GM12864 (cell line): ENCODE results near the gene HES6.

Source experiments
- DNase-seq: peaks from one replicate; pipeline ENCODE4 v3.0.0-alpha.2; 2011; ENCODE audit warnings: low read depth
- H3K4me3 ChIP-seq: 2 replicates; pipeline ENCODE4 v1.5.1; 2011; ENCODE audit warnings: mild to moderate bottlenecking, low read depth, low read length, control low read depth
- CTCF ChIP-seq: IDR thresholded peaks from 2 replicates; pipeline ENCODE4 v1.5.1; 2011; ENCODE audit warnings: low read depth, mild to moderate bottlenecking, moderate library complexity, low read length, control low read depth, inconsistent platforms; ENCODE audit errors: missing control alignments

Gene HES6

GRCh38 chr2:238252766-238253630, 13.2 kb upstream of the HES6 start:
- no peak for DNase-seq
- H3K4me3 ChIP-seq: no peak overlapping the region
- TF ChIP-seq CTCF: no peak

GRCh38 chr2:238251986-238252385, 12.1 kb upstream of the HES6 start:
- no peak for TF ChIP-seq CTCF
- no peak for DNase-seq
- no peak overlapping the region for H3K4me3 ChIP-seq

DNA sequence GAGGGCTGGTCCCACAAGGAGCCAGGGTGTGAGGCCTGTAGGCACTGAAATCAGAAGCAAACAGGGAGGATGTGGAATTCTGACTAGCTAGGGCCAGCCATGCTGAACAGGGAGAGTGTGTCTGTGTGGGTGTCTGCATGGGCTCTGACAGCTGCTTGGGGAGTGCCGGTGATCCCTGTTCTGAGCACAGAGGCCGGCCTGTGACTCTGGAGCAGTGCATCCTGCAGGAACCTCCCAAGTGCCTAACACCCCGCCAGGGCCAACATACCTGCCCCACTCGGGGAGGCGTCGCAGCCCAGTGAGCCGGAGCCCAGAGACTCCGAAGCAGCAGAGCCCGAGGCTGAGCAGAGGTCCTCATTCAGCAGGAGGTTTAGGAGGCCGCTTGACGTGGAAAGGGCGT, 11.5 kb upstream of the HES6 start:
- no peak for DNase-seq

DNA sequence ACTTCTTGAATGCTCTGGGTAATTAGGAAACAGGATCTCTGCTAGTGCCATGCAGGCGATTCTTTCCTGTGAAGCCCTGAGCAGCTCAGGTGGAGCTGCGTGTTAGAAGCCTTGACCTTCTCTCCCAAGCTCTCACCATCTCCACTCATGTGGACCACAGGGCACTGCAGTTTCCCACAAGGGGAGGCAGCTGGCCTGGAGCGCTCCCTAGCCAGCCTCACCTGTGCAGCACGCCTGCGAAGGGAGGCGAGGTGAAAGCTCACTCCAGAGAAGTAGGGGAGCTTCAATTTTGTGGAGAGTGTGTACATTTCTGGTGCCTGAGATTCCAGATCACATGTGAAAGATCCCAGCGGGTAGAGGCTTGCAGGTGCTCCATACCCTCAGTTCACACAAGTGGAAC, 11.1 kb upstream of the HES6 start:
- no peak for DNase-seq
- no peak overlapping the region for H3K4me3 ChIP-seq
- no peak for TF ChIP-seq CTCF

More for the DNA sequence above, 11.5 kb upstream of the HES6 start:
- TF ChIP-seq CTCF: no peak
- H3K4me3 ChIP-seq: no peak overlapping the region

DNA sequence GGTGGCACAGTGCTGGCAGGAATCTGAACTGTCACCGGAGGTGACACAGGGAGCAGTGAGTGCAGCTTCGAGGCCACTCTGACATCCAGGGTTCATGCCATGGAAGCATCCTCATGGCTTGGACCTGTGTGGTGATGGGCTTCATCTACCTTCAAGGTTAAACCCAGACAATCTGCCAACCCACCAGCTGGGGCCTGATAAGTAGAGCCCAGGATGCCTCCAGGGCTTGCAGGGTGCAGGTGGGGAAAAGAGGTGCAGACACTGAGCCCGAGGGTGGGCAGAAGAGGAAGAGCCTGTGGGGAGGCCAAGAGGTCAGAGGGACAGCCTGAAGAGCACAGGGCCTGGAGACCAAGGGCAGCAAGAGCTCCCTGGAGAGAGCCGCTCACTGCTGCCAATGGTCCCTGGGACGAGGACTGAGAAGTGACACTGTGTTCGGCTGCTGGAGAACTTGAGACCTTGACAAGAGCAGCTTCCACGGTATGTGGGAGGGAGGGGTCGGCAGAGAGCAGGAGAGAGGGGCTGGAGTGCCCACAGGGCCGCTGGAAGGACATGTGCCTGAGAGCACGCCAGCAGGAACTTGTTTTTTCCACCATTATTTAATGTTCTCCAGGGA, 8.1 kb upstream of the HES6 start:
- TF ChIP-seq CTCF: no peak
- DNase-seq: no peak

GRCh38 chr2:238247002-238247822, 7.4 kb upstream of the HES6 start:
- no peak for TF ChIP-seq CTCF
- H3K4me3 ChIP-seq: no peak overlapping the region
- no peak for DNase-seq

More for the DNA sequence above, 8.1 kb upstream of the HES6 start:
- H3K4me3 ChIP-seq: no peak overlapping the region
